Measurements from ENCODE around the gene KBTBD3.

KBTBD3 gene, protein sequence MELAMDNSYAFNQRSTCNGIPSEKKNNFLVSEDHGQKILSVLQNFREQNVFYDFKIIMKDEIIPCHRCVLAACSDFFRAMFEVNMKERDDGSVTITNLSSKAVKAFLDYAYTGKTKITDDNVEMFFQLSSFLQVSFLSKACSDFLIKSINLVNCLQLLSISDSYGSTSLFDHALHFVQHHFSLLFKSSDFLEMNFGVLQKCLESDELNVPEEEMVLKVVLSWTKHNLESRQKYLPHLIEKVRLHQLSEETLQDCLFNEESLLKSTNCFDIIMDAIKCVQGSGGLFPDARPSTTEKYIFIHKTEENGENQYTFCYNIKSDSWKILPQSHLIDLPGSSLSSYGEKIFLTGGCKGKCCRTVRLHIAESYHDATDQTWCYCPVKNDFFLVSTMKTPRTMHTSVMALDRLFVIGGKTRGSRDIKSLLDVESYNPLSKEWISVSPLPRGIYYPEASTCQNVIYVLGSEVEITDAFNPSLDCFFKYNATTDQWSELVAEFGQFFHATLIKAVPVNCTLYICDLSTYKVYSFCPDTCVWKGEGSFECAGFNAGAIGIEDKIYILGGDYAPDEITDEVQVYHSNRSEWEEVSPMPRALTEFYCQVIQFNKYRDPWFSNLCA

GRCh38 chr11:106076919-106077608 is at the start of gene KBTBD3:
KBTBD3 (minus strand) TSS chr11:106077347; CDS start chr11:106059097, 18,250 bp downstream.
- DNase-seq (ENCODE audit: low spot score), result peak; percentile 100

DNA sequence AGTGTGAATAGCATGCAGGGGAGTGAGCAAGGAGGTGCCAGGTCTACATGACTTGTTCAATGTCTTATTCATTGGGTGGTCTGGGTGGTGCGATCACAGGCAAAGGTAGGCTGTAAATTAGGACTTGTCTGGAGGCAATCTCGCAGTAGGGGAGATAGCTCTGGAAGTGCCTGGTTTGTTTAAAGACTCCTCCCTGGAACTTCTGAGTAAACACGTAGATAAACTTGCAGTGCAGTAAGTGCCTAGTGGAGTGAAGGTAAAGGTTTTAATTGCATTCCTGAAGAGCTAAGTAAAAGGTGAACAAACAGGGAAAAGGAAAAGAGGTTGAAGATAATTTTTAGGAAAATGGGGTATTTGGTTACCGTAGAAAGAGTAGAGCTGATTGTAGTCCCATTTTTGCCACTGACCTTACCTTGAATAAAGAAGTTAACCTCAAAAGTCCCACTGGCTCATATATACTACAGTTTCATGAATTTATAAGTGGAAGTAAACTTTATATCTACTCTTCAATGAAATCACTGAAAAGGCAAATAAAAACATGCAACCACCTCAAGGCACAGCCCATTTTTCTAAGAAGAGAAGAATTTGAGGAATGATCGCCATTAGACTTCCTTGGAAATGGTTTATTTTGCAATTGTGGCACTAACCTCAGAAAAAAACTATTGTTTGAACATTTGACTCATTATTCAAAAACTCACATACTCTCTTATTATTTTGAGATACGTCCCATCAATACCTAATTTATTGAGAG is 44.6 kb upstream of the KBTBD3 start:
- DNase-seq (ENCODE audit: low spot score), result no peak

DNA sequence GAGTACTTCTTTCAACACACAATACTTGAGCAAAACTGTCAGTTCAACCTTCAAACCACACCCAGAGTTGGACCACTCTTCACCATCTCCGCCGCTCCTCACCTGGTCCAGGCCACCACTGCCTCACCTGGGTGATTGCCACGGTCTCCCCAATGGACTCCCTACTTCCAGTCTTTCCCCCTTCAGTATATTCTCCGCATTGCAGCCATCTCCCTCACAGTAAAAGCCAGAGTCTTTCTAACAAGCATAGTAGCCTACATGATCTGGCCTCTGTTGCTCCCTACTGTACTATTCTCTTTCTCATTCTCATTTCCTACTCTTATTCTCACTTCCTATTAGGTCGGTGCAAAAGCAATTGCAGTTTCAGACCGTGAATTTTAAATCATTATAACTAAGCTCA is 28.8 kb upstream of the KBTBD3 start:
- no peak for DNase-seq (ENCODE audit: low spot score)

GRCh38 chr11:106101819-106102218 is 24.7 kb upstream of the KBTBD3 start:
- no peak for DNase-seq (ENCODE audit: low spot score)

- DNase-seq (ENCODE audit: low spot score), result no peak
Observed at GRCh38 chr11:106101370-106101769, 24.2 kb upstream of the KBTBD3 start.

DNA sequence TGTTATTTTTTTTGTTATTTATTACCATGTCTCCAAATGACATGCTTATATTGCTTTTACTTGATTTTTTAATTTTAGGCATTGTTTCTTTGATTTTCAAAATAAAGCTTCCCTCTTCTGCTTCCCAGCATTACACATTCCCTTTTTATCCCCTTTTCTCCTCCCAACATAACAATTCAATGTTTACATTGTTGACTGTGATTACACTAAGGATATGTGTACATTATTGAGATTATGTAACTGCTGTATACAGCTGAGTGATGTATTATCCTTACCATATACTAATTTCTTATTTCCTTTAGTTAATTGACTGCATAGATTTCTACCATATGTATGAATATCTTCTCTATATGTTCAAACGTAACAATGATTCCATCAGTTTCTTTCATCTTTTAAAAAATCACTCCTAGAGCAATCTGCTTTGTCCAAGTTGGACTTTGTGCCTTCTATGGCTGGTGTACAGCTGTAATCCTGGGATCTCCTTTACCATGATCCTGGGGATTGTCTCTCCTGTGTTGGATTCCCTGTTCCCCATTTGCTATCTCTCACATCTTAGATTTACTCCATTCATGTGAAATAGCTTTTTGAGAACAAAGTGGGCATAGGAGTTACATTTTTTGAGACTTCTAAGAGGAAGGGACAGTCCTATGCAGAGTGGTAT is 21.9 kb upstream of the KBTBD3 start:
- no peak for DNase-seq (ENCODE audit: low spot score)

DNA sequence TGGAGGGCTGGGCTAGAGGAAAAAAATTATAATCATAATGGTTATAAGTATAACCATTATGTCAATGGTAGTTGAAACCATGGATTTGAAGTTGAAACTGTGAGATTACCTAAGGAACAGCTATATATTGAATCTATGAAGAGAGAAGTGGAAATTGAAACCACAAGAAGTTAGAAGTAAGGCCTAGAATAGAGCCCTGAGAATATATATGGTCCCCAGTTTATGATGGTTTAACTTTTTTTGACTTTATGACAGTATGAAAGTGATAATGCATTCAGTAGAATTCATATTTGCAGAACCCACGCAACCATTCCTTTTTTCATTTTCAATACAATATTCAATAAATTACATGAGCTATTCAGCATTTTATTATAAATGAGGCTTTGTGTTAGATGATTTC is 15.3 kb upstream of the KBTBD3 start:
- no peak for DNase-seq (ENCODE audit: low spot score)

DNA sequence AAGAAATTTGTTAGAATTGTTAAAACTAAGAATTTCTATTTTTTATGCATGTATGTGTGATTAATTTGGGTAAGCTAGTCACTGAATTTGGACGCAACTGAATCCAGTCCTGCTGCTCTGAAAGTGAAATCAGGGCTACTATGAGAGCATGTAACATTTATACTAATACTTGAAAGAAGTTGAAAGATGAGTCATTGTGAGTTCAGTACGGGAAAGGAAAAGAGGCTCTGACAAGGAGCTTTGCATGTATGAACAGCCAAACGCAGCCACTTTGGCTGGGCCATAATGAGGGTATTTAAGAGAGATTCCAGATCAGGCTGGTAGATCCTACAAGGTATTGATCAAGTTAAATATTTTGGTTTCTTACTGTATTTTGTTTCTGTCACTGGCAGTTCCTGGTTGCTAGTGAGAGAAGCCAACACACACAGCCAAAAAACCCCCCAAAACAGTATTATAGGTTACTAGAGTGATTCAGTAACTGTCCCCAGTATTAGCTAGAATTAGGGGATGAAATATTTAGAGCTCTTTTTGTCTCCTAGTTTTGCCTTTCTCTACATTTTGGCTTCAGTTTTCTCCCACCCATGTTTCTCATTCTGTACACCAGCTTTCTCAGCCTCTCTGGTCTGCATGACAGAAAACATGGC is 14.5 kb upstream of the KBTBD3 start:
- no peak for DNase-seq (ENCODE audit: low spot score)

- no peak for DNase-seq (ENCODE audit: low spot score)
Observed at GRCh38 chr11:106088896-106089295, 11.7 kb upstream of the KBTBD3 start.

DNA sequence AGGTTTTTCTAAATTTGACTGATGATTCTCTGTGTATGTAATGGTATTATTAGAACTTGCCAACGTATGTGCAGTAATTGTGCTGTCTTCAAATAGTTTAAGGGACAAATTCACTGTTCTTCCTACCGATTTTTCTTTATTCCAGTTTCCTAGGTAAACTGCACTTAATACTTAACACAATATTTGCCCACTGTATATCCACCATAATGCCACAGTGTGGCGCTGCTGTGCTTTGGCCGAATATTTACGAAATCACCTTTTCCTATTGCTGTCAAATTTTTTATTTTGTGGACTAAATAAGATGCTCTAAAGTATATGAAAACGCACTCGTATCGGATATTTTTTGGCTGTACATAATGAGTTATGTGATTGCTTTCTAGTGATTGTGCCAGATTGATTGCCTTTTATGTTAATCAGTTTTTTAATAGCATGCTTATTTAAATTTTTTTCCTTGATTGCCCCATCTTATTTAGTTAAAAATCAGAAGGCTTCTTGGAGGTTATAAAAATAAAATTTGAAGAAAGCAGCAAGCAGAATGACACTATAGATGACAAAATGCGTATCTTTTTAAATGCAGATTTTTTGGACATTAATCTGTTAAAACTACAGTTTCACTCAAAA is 10.8 kb upstream of the KBTBD3 start:
- peak; percentile 78 for DNase-seq (ENCODE audit: low spot score)

- DNase-seq (ENCODE audit: low spot score), result no peak
Observed at GRCh38 chr11:106086850-106087249, 9.7 kb upstream of the KBTBD3 start.

DNA sequence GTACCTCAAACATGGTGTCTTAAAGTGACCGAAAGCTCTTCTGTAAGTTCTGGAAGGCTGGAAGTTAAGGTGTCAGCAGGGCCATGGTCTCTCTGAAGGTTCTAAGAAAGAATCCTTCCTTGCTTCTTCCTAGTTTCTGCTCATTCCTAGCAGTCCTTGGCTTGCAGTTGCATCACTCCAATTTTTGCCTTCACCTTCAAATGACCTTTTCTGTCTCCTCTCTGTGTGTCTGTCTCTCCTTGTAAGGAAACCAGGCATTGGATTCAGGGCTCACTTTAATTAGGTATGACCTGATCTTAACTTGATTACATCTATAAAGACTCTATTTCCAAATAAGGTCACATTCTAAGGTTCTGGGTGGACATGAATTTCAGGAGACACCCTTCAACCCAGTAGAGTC is 9.0 kb upstream of the KBTBD3 start:
- no peak for DNase-seq (ENCODE audit: low spot score)

DNA sequence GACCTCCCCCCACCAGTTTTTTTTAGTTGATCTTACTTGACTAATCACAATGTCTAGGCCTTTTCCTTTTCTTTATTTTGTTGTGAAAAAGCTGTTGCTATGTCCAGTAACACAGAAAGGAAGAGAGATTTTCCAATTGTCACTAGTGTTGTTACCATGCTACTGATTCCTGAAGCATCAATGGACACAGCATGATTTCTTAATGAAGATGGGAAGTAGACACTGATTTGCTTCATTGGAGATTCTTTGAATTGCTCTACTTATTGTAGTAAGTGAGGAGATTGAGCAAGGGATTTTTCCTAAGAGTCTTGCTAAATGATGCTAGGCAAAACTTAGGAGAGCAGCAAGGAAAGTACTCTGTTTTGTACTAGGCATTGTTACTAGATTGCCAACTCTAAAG is 4.9 kb upstream of the KBTBD3 start:
- DNase-seq (ENCODE audit: low spot score), result no peak

DNA sequence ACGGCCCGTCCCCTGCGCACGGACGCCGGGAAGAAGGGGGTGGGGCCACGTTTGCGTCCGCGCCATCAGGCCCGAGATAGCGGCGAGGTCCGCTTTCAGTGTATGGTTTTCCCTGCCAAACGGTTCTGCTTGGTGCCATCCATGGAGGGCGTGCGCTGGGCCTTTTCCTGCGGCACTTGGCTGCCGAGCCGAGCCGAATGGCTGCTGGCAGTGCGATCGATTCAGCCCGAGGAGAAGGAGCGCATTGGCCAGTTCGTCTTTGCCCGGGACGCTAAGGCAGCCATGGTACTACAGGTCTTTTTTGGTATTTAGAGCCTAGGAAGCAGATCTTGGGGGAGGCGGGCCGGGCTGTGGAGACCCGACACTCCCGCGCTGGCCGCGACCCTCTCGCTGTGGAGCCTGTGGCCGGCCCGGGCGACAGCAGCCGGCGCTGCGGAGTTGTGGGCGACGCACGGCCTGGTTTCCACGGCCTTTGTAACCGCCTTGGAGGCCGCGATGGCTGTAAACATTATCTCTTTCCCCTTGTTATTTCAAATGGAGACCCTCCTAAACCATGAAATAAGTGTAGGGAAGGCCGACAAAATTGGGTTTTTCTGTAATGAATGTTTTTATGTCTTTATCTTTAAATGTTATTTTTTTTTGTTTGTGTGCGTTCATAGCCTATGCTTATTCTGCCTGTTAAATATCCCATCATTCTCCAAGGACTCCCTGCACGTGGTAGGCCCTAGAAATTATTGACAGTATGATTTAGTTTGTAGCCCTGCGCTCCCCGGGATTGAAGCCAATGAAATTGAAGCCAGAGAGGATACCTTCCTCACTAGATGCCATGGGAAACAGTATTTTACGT is 685 bp upstream of the KBTBD3 start, which contains the start of gene AASDHPPT:
AASDHPPT (plus strand) TSS at position 54 of the 847 bp plus-strand sequence; CDS start at position 103, 49 bp downstream.
- peak; percentile 30 for DNase-seq (ENCODE audit: low spot score)

DNA sequence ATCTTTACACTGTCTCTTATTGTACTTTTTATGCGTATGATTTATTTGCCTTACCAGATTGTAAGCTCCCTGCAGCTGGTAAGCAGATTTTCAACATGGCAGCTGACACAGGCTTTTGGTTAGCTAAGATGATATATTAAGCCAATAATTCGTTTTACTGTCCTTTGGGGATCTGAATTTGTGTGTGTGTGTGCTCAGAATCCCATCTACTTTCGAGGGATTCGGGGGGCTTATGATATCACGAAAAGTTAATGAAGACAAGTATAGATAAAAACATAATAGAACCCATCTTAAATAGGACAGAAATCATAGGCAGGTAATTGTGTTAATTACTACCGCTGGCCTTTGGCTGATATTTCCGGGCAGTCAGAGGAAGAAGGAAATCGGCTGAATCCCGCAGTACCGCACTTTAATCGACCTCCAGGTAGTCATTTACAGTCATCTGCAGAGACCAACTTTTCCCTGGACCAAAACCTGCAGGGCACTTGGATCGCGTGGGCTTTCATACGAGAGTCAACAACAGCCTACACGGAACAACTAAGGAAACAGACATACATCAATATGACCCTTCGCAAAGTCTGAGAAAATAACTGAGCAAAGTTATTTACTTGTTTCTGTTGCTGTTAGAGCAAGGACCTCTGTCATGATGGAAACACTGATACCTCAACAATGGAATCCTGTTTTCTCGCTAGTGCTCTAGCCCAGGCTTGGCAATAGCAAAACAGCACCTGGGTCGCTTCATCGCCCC is 802 bp downstream of the KBTBD3 start:
- DNase-seq (ENCODE audit: low spot score), result peak; percentile 49

GRCh38 chr11:106072804-106073203 is 4.3 kb downstream of the KBTBD3 start:
- DNase-seq (ENCODE audit: low spot score), result no peak

DNA sequence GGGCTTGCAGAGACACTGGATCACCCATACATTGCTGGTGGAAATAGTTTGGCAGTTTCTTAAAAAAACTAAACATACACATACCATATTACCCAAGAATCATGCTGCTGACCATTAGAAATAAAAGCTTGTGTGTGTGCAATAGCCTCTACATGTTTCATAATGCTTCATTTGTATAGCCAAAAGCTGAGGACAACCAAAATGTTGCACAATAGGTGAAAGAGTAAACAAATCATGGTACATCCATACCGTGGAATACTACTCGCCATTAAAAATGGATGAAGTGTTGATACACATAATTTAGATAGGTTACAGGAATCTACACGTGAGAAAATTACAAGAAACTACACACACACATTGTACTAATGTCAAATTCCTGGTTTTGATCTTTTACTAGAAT is 6.5 kb downstream of the KBTBD3 start:
- DNase-seq (ENCODE audit: low spot score), result no peak

DNA sequence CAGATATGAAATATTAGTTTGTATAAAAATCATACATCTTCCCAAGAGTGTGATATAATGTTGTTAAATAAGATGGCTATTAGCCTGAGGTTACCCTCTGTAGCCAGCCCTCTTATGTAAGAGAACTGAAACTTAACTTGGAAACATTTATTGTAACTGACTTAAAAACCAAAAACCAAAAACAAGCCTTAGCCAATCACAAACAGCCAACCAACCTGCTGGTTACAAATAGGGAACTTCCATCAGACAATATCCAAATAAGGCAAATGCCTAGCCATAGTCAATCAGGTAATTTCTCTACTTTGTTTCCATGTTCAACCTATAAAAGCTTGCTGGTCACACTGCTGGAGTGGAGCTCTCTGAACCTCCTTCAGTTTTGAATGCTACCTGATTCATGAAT is 14.1 kb downstream of the KBTBD3 start:
- no peak for DNase-seq (ENCODE audit: low spot score)
